Measurements from ENCODE around the gene NECTIN1. TPM values are rescaled to one million over a fixed set of nuclear protein-coding genes. Genes with fewer than 3 reads are reported as not detected.

NECTIN1 gene, protein sequence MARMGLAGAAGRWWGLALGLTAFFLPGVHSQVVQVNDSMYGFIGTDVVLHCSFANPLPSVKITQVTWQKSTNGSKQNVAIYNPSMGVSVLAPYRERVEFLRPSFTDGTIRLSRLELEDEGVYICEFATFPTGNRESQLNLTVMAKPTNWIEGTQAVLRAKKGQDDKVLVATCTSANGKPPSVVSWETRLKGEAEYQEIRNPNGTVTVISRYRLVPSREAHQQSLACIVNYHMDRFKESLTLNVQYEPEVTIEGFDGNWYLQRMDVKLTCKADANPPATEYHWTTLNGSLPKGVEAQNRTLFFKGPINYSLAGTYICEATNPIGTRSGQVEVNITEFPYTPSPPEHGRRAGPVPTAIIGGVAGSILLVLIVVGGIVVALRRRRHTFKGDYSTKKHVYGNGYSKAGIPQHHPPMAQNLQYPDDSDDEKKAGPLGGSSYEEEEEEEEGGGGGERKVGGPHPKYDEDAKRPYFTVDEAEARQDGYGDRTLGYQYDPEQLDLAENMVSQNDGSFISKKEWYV
- total RNA-seq (3.7 and 7.4 TPM in 2 replicates), polyA plus RNA-seq (3.6 and 6.3 TPM in 2 replicates)

DNA sequence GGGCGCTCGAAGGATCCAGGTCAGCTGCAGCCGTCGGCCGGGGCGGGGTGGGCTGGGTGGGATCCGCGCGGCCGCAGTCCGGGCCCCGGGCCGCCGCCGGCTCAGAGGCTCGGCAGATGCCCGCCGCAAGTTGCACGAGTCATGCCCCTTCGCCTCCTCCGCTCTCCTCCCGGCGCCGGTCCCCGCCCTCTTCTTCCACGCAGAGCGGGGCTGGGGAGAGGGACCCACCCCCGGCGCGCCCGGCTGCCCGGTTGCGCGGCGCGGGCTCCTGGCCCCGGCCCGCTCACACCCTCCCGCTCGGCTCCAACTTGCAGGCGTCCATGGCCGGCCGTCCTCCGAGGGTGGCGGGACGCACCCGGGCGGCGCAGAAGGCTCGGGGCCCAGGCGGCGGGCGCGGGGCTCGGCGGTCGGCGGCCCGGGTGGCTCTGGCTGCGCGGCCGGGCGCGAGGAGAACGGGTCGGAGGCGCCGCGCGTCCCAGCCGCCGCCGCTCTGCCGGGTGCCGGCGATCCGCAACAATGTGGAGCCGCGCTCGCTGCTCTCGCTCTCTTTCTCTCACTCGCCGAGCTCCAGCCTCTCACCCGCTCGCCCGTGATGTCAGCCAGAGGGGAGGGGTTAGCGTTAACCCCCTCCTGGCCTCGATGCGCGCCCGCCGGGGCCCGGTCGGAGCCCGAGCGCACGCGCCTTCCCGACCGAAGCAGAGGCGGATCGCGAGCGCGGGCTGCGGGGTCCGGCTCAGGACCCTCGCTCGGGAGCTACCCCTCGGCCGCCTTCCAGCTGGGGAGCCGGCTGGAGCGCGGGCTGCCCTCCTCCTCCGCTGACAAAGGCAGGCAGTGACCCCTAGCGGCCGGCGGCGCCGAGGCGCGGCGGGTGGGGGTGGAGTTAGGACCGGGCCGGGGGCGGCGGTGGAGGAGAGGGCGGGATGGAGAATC, at the start of gene NECTIN1:
Gene NECTIN1 (minus strand): TSS at position 550 of the 930 bp plus-strand sequence. CDS start 647 bp downstream, outside the sequence.
- Histone ChIP-seq H3K9me2 (replicated peaks; ENCODE audit: insufficient read depth) (no peaks in the 10 kb centered on the region), H2AFZ (peak within 1 kb of the TSS; percentile 71), H3K4me3 (peak within 1 kb of the TSS; percentile 78), H3K4me1 (ENCODE audit: insufficient read depth) (peaks cover 25% of the 10 kb centered on the region), H4K20me1 (ENCODE audit: insufficient read depth, poor library complexity, severe bottlenecking) (peaks cover 13% of the 10 kb centered on the region), H3K36me3 (replicated peaks; ENCODE audit: insufficient read depth, low read depth) (no peaks in the 10 kb centered on the region), H3K9me3 (ENCODE audit: low read depth) (no peaks in the 10 kb centered on the region), H3K27me3 (peaks cover 6% of the 10 kb centered on the region), H3K27ac (peak within 1 kb of the TSS; percentile 63), H3K4me2 (peak within 1 kb of the TSS; percentile 100), H3K79me2 (peaks cover 29% of the 10 kb centered on the region)
- WGBS (ENCODE audit: low lambda C conversion rate, missing lambda C conversion rate), result 2% methylated on average over 68 of the region's 128 CpGs
- peak; percentile 94 for DNase-seq (ENCODE audit: low spot score)
- TF ChIP-seq EZH2phosphoT487 (IDR thresholded peaks at IDR 0.05; ENCODE audit: low read depth, severe bottlenecking, unreplicated experiment) (no peak), EZH2 (IDR thresholded peaks at IDR 0.05; ENCODE audit: borderline replicate concordance) (no peak)
- TF ChIP-seq, protein P1, sequence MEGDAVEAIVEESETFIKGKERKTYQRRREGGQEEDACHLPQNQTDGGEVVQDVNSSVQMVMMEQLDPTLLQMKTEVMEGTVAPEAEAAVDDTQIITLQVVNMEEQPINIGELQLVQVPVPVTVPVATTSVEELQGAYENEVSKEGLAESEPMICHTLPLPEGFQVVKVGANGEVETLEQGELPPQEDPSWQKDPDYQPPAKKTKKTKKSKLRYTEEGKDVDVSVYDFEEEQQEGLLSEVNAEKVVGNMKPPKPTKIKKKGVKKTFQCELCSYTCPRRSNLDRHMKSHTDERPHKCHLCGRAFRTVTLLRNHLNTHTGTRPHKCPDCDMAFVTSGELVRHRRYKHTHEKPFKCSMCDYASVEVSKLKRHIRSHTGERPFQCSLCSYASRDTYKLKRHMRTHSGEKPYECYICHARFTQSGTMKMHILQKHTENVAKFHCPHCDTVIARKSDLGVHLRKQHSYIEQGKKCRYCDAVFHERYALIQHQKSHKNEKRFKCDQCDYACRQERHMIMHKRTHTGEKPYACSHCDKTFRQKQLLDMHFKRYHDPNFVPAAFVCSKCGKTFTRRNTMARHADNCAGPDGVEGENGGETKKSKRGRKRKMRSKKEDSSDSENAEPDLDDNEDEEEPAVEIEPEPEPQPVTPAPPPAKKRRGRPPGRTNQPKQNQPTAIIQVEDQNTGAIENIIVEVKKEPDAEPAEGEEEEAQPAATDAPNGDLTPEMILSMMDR (IDR thresholded peaks at IDR 0.05; ENCODE audit: poor library complexity), result peak; percentile 99

DNA sequence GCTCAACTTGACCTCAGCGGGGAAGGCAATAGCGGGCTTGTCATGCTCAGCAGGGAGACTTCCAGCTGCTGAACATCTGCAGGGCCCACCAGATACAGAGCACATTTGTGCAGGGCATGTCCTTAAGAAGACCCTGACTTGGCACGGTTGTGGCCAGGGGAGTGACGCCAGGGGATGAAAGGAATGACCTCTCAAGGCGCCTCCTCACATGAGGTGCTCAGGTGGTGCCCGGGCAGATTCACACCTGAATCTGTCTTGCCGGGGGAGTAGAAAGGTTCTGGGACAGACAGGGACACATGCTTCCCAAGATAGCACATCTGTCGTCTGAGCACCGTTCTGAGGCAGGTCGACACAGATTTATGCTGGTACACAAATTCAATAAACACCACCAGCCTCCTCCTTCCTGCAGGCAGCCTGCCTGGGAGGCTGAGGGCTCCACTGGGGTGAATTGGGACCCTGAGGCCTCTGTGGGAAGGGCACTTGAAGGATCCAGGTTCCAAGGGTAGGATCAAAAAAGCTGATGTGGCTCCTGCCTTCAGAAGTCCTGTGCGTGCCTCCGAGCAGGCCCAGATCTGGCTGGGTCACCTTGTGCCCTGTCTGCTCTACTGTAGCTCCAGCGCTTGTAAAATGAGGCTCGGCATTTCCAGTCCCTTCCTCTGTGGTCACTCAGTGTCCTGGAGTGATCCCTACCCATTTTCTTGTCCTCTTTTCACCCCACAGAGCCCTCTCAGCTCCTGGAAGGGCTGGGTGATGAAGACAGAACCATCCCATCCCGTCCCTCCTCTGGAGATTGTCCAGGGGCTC, 49.6 kb upstream of the NECTIN1 start:
- TF ChIP-seq EZH2phosphoT487 (IDR thresholded peaks at IDR 0.05; ENCODE audit: low read depth, severe bottlenecking, unreplicated experiment), result no peak
- TF ChIP-seq EZH2 (IDR thresholded peaks at IDR 0.05; ENCODE audit: borderline replicate concordance), result no peak
- TF ChIP-seq, protein P1 (IDR thresholded peaks at IDR 0.05; ENCODE audit: poor library complexity), result no peak

DNA sequence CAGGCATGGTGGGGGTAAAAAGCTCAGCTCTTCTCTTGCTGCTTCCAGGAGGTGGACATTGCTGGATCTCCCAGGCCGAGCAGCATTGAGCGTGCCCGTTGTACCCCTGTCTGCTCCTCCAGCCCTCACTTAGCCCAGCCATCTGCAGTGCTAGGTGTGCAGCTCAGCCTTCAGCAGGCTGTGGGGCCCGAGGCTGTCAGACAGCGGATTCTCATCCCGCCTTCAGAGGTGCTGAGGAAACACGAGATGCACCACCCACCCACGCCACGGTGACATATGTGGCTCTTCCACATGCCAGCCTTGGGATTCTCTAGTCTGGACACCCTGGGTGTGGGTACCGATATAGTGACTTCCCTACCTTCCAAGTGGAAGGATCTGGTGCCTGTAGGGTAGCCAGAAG, 48.9 kb upstream of the NECTIN1 start:
- DNase-seq (ENCODE audit: low spot score), result no peak
- H3K79me2 ChIP-seq, result no peaks in the 10 kb centered on the region
- 88% methylated on average over 10 of the region's 10 CpGs for WGBS (ENCODE audit: low lambda C conversion rate, missing lambda C conversion rate)
- H2AFZ ChIP-seq, result no peak overlapping the region
- no peak overlapping the region for H3K4me2 ChIP-seq
- H3K9me3 ChIP-seq (ENCODE audit: low read depth), result no peaks in the 10 kb centered on the region
- H4K20me1 ChIP-seq (ENCODE audit: insufficient read depth, poor library complexity, severe bottlenecking), result no peaks in the 10 kb centered on the region
- H3K36me3 ChIP-seq (replicated peaks; ENCODE audit: insufficient read depth, low read depth), result no peaks in the 10 kb centered on the region
- H3K4me1 ChIP-seq (ENCODE audit: insufficient read depth), result no peaks in the 10 kb centered on the region
- no peaks in the 10 kb centered on the region for H3K9me2 ChIP-seq (replicated peaks; ENCODE audit: insufficient read depth)
- TF ChIP-seq EZH2 (IDR thresholded peaks at IDR 0.05; ENCODE audit: borderline replicate concordance), result no peak
- TF ChIP-seq EZH2phosphoT487 (IDR thresholded peaks at IDR 0.05; ENCODE audit: low read depth, severe bottlenecking, unreplicated experiment), result no peak
- no peak overlapping the region for H3K27ac ChIP-seq
- H3K27me3 ChIP-seq, result peaks cover 4% of the 10 kb centered on the region
- H3K4me3 ChIP-seq, result no peak overlapping the region

More for the DNA sequence above, 49.6 kb upstream of the NECTIN1 start:
- DNase-seq (ENCODE audit: low spot score), result no peak
- Histone ChIP-seq H3K4me1 (ENCODE audit: insufficient read depth) (no peaks in the 10 kb centered on the region), H3K27me3 (peaks cover 4% of the 10 kb centered on the region), H3K4me2 (no peak overlapping the region), H3K79me2 (no peaks in the 10 kb centered on the region), H3K27ac (no peak overlapping the region), H3K36me3 (replicated peaks; ENCODE audit: insufficient read depth, low read depth) (no peaks in the 10 kb centered on the region), H2AFZ (no peak overlapping the region), H3K9me3 (ENCODE audit: low read depth) (no peaks in the 10 kb centered on the region), H3K9me2 (replicated peaks; ENCODE audit: insufficient read depth) (no peaks in the 10 kb centered on the region), H4K20me1 (ENCODE audit: insufficient read depth, poor library complexity, severe bottlenecking) (no peaks in the 10 kb centered on the region), H3K4me3 (no peak overlapping the region)
- 77% methylated on average over 15 of the region's 15 CpGs for WGBS (ENCODE audit: low lambda C conversion rate, missing lambda C conversion rate)
